K562 (cell line): ENCODE results near the gene ABHD10.

Source experiments
- CTCF ChIP-seq, 3 experiments: IDR thresholded peaks in 2 of 3; conservative IDR thresholded peaks in 1 of 3; 2 replicates each; pipeline ENCODE4 v1.5.1; 2011 to 2012; ENCODE audit warnings: low read length in 3 of 3, mild to moderate bottlenecking in 3 of 3, control low read depth in 2 of 3, improper control_type of control experiment in 1 of 3, inconsistent platforms in 1 of 3, low read depth in 1 of 3, mixed read lengths in 1 of 3, moderate library complexity in 1 of 3; ENCODE audit not compliant: insufficient read depth in 2 of 3
- PKNOX1 ChIP-seq: fragments of 450-650 bp; IDR thresholded peaks from 2 replicates; pipeline ENCODE4 v1.6.1; 2016
- POLR2A ChIP-seq: fragments of 450-650 bp; conservative IDR thresholded peaks from 2 replicates; pipeline ENCODE4 v1.6.1; 2016
- ZNF696 ChIP-seq: fragments of 250-450 bp; sonication (Bioruptor Pico); conservative IDR thresholded peaks from 2 replicates; pipeline ENCODE4 v1.4.0; 2020; ENCODE audit warnings: mild to moderate bottlenecking, moderate library complexity

GRCh38 chr3:112002096-112002971 lies 23.5 kb downstream of the ABHD10 start:
- TF ChIP-seq ZNF696 (CRISPR knock-in tag) (no peak), PKNOX1 (no peak), CTCF (IDR thresholded peaks at IDR 0.05 in 2 of 3, conservative IDR thresholded peaks at IDR 0.05 in 1 of 3; ENCODE audit: insufficient read depth in 2 of 3, low read depth in 1 of 3, low read length in 3 of 3) (no peak), POLR2A (no peak)
